Measurements from ENCODE around the gene SQSTM1. TPM values are rescaled to one million over a fixed set of nuclear protein-coding genes. Genes with fewer than 3 reads are reported as not detected.

The SQSTM1 gene
- total RNA-seq, 4 donors from 2014 or later: 408 to 463 (median 452) TPM

DNA sequence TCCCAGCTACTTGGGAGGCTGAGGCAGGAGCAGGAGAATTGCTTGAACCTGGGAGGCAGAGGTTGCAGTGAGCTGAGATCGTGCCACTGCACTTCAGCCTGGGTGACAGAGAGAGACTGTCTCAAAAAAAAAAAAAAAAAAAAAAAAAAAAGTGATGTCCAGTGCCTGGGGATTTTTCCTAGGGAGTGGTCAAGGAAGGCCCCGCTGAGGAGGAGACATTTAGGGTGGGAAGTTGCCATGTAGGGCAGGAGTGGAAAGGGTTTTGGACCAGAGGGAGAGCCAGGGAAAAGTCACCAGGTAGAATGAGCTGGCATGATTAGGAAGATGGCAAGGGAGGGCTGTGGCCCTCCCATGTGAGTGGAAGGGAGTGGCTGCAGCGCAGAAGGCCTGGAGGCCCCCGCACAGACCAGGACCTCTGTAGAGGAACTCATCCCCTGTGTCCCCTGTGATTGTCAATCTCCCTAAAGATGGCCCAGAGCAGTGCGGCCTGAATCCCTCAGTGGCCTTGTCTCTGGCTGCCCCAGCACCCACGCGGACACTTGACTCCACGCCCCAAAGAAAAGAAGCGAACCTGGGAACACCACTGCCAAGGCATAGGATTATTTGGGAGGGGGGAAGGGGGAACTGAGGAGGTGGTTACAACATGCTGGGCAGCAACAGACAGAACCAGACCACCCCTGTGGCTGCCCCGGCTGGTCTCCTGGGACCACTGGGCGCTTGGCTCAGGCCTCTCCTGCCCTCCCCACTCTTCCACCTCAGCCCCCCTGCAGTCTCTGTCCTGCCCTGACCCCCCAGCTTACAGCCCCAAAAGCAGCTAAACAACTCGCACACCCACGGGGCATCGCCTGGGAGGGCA is 2.6 kb upstream of the SQSTM1 start:
- 48 to 49% methylated on average over 12 to 14 of the region's 14 CpGs for WGBS, 2 donors
- DNase-seq (ENCODE audit: low spot score in 2 of 2): no peak
- H3K4me3 ChIP-seq: peak overlapping the region; percentile 80 to 88 (median 86)
- no peaks in the 10 kb centered on the region for H3K9me3 ChIP-seq
- TF ChIP-seq EP300 (IDR thresholded peaks at IDR 0.05) (no peak), POLR2A (IDR thresholded peaks at IDR 0.05) (no peak)
- TF ChIP-seq, protein P1, sequence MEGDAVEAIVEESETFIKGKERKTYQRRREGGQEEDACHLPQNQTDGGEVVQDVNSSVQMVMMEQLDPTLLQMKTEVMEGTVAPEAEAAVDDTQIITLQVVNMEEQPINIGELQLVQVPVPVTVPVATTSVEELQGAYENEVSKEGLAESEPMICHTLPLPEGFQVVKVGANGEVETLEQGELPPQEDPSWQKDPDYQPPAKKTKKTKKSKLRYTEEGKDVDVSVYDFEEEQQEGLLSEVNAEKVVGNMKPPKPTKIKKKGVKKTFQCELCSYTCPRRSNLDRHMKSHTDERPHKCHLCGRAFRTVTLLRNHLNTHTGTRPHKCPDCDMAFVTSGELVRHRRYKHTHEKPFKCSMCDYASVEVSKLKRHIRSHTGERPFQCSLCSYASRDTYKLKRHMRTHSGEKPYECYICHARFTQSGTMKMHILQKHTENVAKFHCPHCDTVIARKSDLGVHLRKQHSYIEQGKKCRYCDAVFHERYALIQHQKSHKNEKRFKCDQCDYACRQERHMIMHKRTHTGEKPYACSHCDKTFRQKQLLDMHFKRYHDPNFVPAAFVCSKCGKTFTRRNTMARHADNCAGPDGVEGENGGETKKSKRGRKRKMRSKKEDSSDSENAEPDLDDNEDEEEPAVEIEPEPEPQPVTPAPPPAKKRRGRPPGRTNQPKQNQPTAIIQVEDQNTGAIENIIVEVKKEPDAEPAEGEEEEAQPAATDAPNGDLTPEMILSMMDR (IDR thresholded peaks at IDR 0.05): no peak
- peak overlapping the region; percentile 95 to 100 (median 98) for H3K27ac ChIP-seq
- H3K4me1 ChIP-seq: peaks cover 0 to 52% (median 44%) of the 10 kb centered on the region in 4 donors
- peaks cover 0 to 33% (median 4%) of the 10 kb centered on the region in 3 donors for H3K36me3 ChIP-seq
- no peaks in the 10 kb centered on the region for H3K27me3 ChIP-seq

DNA sequence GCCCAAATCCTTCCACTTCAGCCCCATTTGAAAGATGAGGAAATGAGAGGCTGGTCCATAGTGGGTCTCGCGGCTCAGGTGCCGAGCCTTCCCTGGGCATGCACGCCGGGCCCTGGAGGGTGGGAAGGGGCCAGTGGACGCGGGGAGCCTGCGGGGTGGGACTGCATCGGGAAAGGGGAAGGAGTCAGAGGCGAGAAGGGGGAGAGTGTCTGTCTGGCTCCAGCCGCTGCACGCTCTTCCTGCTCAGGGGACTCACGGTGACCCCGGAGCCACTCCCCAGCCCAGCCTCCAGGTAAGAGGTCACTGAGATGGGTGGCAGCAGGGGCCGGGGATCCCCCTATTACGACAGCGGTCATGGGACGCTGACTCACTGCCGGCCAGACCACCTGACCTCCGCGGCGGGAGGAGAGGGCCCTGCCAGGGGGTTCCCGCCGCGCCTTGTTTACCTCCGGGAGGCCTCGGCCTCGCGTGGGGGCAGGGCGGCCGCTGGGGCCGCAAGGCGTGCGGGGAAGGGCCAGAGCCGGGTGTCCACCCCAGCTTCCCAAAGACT is 1.9 kb upstream of the SQSTM1 start:
- Histone ChIP-seq H3K27ac (peak overlapping the region; percentile 95 to 100 (median 98)), H3K9me3 (no peaks in the 10 kb centered on the region), H3K36me3 (peaks cover 4 to 33% (median 4%) of the 10 kb centered on the region in 3 donors), H3K4me1 (peaks cover 0 to 59% (median 50%) of the 10 kb centered on the region in 4 donors), H3K4me3 (peak overlapping the region; percentile 80 to 88 (median 86)), H3K27me3 (no peaks in the 10 kb centered on the region)
- TF ChIP-seq EP300 (IDR thresholded peaks at IDR 0.05) (peak; percentile 99 to 100), POLR2A (IDR thresholded peaks at IDR 0.05) (peak; percentile 34 to 75)
- TF ChIP-seq, protein P1 (IDR thresholded peaks at IDR 0.05): peak in 2 of 5 experiments; percentile 16 to 51
- 1% methylated on average over 28 to 31 of the region's 35 CpGs for WGBS, 2 donors
- DNase-seq (ENCODE audit: low spot score in 2 of 2): peak; percentile 91 to 94

DNA sequence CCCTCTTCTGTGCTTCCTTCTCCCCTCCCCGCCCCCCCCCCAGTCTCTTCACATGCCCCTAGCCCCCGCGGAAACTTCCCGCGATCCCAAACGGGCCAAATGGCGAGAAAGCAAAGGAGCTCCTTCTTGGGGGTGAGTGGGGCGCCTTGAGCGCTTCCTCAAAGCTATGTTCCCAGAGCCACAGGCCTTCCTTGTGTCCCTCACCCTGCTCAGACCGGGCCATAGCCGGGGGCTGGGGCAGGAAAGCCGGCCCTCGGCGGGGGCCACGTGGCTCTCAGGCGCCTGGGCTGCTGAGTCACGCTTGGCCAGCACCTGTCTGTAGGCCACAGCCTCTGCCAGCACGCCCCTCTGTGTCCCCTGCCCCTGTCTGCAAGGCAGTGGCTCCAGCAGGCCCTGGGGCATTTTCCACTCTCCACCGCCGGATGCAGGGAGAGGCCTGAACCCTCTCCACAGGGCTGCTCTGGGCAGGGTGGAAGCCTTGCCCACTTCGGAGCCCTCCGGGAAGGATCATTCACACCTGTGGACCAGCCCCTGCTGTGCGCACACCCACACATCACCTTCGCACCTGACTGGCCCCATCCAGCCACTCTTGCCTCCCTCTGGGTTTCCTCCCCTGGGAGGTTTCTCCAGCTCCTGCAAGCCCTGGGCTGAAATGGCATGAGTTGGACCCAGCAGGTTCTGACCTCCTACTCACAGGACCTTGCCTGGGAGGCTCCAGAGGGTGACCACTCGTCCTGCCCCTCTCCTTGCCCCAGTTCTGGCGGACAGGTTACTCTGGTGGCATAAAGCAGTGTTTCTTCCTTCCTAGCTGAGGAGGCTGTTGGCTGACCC is 1.2 kb upstream of the SQSTM1 start:
- 10 to 21% methylated on average over 17 to 23 of the region's 26 CpGs for WGBS, 2 donors
- Histone ChIP-seq H3K27ac (peak overlapping the region; percentile 95 to 100 (median 98)), H3K27me3 (no peaks in the 10 kb centered on the region), H3K36me3 (peaks cover 4 to 33% (median 6%) of the 10 kb centered on the region in 3 donors), H3K4me1 (peaks cover 0 to 66% (median 56%) of the 10 kb centered on the region in 4 donors), H3K4me3 (peak overlapping the region; percentile 80 to 88 (median 86)), H3K9me3 (no peaks in the 10 kb centered on the region)
- DNase-seq (ENCODE audit: low spot score in 2 of 2): peak; percentile 50 to 51
- TF ChIP-seq POLR2A (IDR thresholded peaks at IDR 0.05): peak in 1 of 2 donors; percentile 11
- TF ChIP-seq, protein P1 (IDR thresholded peaks at IDR 0.05): no peak

DNA sequence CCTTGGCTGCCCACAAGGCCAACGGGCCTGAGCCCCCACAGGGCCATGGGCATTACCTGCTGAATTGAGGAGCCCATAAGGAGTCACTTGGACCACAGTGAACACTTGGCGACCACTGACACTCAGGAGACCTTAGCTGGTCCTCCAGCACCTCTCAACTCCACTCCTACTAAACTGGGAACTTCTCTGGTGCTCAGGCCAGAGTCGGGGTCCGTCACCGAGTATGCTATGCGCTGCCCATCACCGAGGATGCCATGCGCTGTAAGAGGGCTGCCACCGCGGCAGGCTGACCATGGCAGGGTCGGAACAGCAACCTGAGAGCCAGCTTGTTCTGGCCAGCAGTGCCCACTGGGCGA is 600 bp upstream of the SQSTM1 start:
- Histone ChIP-seq H3K36me3 (peaks cover 6 to 33% (median 7%) of the 10 kb centered on the region in 3 donors), H3K4me3 (peak overlapping the region; percentile 80 to 88 (median 86)), H3K9me3 (no peaks in the 10 kb centered on the region), H3K27me3 (no peaks in the 10 kb centered on the region), H3K27ac (peak overlapping the region; percentile 95 to 100 (median 98)), H3K4me1 (peaks cover 0 to 72% (median 61%) of the 10 kb centered on the region in 4 donors)
- DNase-seq (ENCODE audit: low spot score in 2 of 2): no peak
- TF ChIP-seq, protein P1 (IDR thresholded peaks at IDR 0.05): no peak
- TF ChIP-seq POLR2A (IDR thresholded peaks at IDR 0.05) (no peak), EP300 (IDR thresholded peaks at IDR 0.05) (no peak)
- 7 to 20% methylated on average over 9 to 12 of the region's 12 CpGs for WGBS, 2 donors

Measured in tibial nerve (tissue), 4 donors.